Activated effector memory CD4-positive, alpha-beta T cell treated with anti-CD3 and anti-CD28 coated beads, Interleukin-2, amount 50 U/mL, for 16 hours (primary cell): Measurements from ENCODE around the gene THSD7A.
"Not testable (repeated sequence)": the region's sequence is repeated elsewhere in the genome, so short reads cannot be mapped to it uniquely, and the experiment has no call there.

Experiments used
- DNase-seq: peaks from one replicate; pipeline ENCODE4 v3.0.0-alpha.2; 2020

The THSD7A gene

GRCh38 chr7:11486271-11486670, 345.7 kb downstream of the THSD7A start:
- no peak for DNase-seq

DNA sequence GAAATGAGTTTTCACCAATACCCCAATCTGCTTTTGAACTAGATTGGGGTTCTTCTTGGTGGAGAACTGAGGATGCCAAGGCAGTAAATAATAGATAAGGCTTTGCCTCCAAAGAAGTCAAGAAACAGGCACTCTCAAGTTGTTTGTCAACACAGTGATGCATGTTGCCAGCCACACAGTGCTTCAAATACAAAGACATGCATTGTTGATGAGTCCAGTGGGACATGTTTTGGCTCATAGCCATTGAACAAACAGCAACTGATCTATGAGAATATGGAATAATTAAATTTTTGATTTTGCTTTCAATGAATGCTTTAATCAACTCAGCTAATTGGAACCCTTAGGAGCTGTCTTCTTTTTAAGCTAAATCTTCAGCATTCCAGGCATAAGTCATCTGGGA, 346.4 kb downstream of the THSD7A start:
- DNase-seq: no peak

- no peak for DNase-seq
These were observed 351.9 kb downstream of the THSD7A start for GRCh38 chr7:11480143-11480542.

- DNase-seq: no peak
These were observed 353.1 kb downstream of the THSD7A start for GRCh38 chr7:11478882-11479281.

DNA sequence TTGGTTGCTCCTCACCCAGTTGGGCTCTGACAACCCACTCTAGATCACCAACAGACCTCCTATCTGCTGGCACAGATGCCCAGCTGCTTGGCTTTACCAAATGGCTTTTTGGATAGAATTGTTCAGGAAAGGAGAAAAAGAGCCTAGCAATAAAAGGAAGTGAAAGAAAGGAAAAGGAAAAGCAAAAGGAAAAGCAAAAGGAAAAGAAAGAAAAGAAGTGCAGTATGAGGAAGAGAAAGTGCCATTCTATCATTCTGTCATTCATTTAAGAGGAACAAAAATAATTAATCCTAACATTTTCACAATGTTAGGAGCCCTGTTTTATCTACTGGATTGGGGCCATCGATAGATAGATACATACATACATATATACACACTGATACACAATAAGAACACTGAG, 353.6 kb downstream of the THSD7A start:
- no peak for DNase-seq

DNA sequence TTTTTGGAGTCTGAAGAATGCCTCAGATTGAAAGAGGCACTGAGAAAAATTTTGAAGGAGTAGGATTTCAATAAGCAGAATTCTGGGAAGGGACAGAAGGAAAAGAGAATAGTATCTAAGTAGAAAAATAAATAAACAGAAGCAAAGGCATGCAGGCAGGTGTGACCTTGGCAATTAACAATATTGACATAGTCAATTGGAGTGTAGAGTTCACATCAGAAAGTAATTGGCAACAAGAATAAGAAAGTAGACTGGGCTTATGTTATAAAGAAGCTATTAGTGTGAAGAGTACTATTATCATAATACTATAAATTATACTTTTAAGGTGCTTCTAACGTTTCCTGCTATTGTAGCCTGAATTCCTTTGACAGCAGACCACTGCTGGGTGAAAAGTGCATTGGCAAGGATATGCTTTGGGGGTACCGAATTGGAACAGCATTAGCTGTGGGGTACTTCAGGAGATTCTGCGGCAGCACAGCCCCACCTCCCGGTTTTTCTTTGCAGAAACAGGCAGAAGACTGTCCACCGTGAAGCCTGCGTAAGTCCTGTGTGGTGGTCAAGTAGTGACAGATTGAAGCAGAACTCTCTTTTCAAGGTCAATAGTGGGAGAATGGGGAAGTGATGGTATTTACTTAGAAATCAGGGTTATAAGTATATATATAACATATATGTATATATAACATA, 357.0 kb downstream of the THSD7A start:
- no peak for DNase-seq

GRCh38 chr7:11473807-11474424, 358.1 kb downstream of the THSD7A start:
- DNase-seq: no peak

DNA sequence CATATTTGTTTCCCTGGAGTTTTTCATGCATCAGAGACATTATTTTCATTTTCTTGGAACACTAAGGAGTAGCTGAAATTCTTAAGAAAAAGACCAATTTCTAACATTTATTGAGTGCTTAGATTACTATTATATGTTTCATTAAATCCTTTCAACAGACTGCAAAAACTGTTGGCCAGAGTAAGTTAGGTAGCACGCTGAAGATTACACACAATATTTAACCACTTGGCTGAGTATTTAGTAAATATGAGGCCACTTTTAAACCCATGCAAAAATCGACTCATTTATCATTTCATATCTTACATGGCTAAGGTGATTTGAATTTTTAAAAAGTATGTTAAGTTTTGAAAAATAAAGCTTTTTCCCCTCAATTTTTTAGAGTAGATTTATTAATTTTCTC, 358.8 kb downstream of the THSD7A start:
- no peak for DNase-seq

DNA sequence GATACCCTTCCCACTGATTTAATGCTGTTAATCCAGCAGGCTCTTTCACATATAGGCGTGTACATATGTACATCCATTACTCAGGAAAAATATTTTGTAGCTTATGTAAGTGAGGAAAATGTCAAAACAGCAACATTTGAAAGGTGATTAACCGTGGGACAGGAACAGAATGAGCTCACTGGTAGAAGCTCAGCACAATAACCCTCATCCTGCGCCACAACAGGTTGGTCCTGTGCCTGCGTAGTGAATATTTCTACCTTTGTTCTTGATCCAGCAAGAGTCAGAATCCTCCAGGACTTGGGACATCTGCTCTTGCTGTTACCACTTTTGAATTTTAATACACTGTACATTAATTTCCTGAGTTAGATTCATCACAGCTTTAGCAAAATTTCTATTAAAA, 359.4 kb downstream of the THSD7A start:
- no peak for DNase-seq

DNA sequence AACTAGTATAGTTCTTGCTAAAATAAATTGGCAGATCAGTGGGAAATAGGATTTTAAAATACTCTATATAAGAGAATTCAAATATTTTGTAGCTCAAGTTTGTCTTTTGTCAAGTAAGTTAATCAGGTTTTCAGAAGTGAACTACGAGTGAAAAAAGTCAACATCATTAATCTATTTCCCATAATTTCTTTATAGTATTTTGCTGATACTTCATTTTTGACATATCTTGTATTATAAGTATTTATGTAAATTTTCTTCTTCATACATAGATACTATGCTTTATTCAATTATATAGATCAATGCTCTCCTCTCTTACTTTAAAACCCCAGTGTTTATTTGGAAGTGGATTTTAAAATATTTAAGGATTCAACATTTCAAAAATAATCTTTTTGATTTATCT, 360.7 kb downstream of the THSD7A start:
- DNase-seq: no peak

- no peak for DNase-seq
These were observed 362.8 kb downstream of the THSD7A start for GRCh38 chr7:11469028-11469745.

DNA sequence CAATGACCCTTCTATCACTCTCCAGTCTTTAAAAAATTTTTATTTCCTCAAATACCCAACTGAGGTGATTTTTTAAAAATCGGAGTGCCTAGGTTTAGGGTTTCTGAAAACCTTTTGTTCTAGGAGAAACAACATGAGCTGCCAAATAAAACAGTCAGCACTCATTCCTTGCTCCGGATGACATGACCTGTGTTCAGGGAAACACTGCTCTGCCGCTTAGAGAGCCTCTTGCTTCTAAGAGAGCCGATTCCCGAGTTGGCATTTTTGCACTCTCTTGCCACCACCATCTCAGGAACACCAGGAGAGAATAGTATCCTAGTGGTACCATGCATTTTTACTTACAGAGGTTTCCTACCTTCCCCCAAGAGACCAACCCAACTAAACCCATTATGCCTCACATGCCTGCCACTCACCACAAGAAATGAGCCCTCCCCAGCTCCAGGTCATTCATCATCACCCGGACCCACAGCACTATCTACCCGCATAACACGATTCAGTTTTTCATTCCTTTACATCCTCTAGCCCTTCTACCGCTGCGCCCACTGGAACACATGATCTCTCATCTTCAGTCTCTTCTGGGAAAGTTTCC, 365.4 kb downstream of the THSD7A start:
- DNase-seq: no peak

GRCh38 chr7:11464624-11465023, 367.4 kb downstream of the THSD7A start:
- no peak for DNase-seq

- no peak for DNase-seq
These were observed 370.1 kb downstream of the THSD7A start for GRCh38 chr7:11461946-11462345.

DNA sequence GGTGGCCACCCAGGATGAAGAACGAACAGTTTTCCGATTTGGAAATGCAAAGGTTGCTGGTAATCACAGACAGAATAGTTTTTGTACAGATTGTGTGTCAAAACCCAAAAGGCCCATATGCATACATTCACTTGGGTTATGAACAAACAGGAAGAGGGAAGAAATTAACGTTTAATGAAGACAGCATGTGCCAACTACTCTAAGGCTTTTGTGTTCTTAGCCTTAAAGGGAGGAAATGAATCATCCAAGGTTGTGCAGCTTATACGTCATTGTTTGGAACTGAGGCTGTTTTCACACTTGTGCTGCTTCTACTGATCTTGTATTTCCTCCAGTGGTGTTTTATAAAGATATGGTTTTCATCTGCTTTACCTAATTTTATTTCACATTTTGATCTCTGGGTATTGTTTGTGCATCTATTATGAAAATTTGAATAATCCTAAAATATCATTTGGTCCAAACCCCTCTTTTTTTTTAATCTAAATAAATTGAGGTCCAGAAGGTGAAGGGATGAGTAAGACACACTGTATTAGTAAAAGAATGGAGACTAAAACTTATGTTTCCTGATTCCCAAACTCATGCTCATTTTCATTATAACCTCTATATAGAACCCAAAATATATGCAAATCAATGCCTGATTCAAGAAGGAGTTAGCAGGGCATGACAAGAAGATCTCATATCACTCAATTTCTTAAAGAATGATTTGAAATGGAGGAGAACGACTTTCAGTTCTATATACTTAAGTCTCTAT, 373.1 kb downstream of the THSD7A start:
- DNase-seq: no peak

- DNase-seq: no peak
These were observed 374.6 kb downstream of the THSD7A start for GRCh38 chr7:11457419-11457818.

GRCh38 chr7:11456574-11456973, 375.4 kb downstream of the THSD7A start:
- DNase-seq: no peak

DNA sequence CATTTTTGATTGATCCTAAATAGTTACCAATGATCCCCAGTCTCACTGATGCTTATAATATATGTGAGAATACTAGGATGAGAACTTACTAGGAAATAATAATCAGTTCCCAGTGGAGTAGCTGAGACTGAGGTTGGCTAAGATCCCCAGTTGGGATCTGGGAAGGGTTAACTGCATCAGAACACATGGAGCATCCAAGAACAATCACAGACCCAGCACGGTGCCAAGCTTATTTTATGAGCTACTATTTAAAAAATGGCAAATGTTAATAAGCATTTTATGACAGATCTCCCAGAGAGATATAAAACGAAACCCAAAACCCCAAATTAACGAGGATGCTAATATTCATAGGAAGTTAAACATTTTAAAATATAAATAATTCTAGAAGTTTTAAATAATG, 379.5 kb downstream of the THSD7A start:
- no peak for DNase-seq

- DNase-seq: no peak
These were observed 381.7 kb downstream of the THSD7A start for GRCh38 chr7:11450281-11450680.

DNA sequence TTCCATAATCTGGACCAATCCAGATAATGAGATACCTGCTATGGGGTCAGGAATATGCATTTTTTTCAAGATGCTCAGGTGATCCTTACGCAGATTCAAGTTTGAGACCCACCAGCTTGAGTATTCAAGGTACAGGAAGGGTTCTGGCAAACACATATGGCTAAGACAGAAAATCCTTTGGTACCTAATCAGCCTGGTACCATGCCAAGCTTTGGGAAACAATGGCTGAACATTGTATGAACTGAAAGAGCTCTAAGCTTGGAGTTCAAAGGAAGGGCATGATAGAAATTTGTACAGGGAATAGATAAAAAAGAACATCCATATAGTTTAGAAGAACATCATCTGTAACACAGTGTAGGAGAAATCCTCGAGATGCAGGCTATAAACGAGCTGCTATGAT, 382.7 kb downstream of the THSD7A start:
- no peak for DNase-seq

DNA sequence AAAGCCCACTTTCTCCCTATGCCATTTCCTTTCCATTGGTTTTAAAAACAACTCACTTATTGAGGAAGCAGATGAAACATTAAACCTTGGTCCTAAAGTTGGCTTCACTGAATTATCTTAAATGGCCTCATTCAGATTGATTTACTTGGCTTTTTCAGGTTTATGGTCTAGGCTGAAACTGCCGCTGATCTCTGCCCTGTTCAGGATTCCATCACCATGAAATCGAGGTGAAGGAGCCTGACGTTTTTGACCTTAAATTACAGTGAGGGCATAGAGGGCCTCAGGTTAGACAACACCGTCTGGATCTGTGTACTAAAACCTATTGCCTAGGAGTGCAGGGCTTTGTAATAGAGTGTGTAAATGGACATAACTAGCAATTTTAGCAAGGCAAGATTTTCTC, 383.7 kb downstream of the THSD7A start:
- no peak for DNase-seq

GRCh38 chr7:11447106-11447505, 384.9 kb downstream of the THSD7A start:
- DNase-seq: no peak

DNA sequence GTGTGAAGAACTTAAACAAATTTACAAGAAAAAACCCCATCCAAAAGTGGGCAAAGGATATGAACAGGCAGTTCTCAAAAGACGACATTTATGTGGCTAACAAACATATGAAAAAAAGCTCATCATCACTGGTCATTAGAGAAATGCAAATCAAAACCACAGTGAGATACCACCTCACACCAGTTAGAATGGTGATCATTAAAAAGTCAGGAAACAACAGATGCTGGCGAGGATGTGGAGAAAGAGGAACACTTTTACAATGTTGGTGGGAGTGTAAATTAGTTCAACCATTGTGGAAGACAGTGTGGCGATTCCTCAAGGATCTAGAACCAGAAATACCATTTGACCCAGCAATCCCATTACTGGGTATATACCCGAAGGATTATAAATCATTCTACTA, 388.1 kb downstream of the THSD7A start:
- not testable (repeated sequence) for DNase-seq
